DMS79 (cell line): ENCODE data around the gene LCOR.
"Not testable (repeated sequence)": the region's sequence is repeated elsewhere in the genome, so short reads cannot be mapped to it uniquely, and the experiment has no call there.

ENCODE experiments used
- DNase-seq: peaks from one replicate; lab custom pipeline; 2025; lab: John Stamatoyannopoulos, UW

Gene LCOR

GRCh38 chr10:96840841-96841518 is 8.9 kb downstream of the LCOR start:
- no peak for DNase-seq

GRCh38 chr10:96842896-96843723 is 11.0 kb downstream of the LCOR start:
- no peak for DNase-seq

GRCh38 chr10:96843823-96844222 is 11.7 kb downstream of the LCOR start:
- no peak for DNase-seq

GRCh38 chr10:96846395-96846794 is 14.3 kb downstream of the LCOR start:
- DNase-seq: no peak

- no peak for DNase-seq
These were observed 14.8 kb downstream of the LCOR start for GRCh38 chr10:96846926-96847325.

GRCh38 chr10:96847356-96847755 is 15.3 kb downstream of the LCOR start:
- DNase-seq: not testable (repeated sequence)

GRCh38 chr10:96850113-96850512 is 18.0 kb downstream of the LCOR start:
- DNase-seq: no peak

- no peak for DNase-seq
These were observed 18.7 kb downstream of the LCOR start for GRCh38 chr10:96850825-96851224.

- no peak for DNase-seq
These were observed 19.2 kb downstream of the LCOR start for GRCh38 chr10:96851281-96851680.

- DNase-seq: no peak
These were observed 24.2 kb downstream of the LCOR start for GRCh38 chr10:96856317-96856716.

GRCh38 chr10:96857301-96858012 is 25.4 kb downstream of the LCOR start:
- DNase-seq: no peak

- DNase-seq: no peak
These were observed 26.1 kb downstream of the LCOR start for GRCh38 chr10:96858038-96858705.

GRCh38 chr10:96858706-96859050 is 26.6 kb downstream of the LCOR start:
- DNase-seq: no peak

GRCh38 chr10:96860631-96861277 is 28.7 kb downstream of the LCOR start:
- DNase-seq: no peak

GRCh38 chr10:96863922-96864543 is 31.9 kb downstream of the LCOR start:
- DNase-seq: peak; percentile 1

GRCh38 chr10:96873086-96873485 is 41.0 kb downstream of the LCOR start:
- no peak for DNase-seq

- no peak for DNase-seq
These were observed 41.8 kb downstream of the LCOR start for GRCh38 chr10:96873756-96874467.

GRCh38 chr10:96878057-96878456 is 46.0 kb downstream of the LCOR start:
- DNase-seq: no peak

- no peak for DNase-seq
These were observed 48.5 kb downstream of the LCOR start for GRCh38 chr10:96880575-96880974.

GRCh38 chr10:96889415-96890171 is 57.5 kb downstream of the LCOR start:
- no peak for DNase-seq
